SU-DHL-6 (cell line): ENCODE measurements around the gene ITPK1.

Source experiments
- H2AFZ ChIP-seq: fragments of 200-600 bp; sonication (generic); 2 replicates; pipeline ENCODE4 v1.6.1; 2014; ENCODE audit warnings: low read depth, mild to moderate bottlenecking, moderate library complexity, mixed read lengths, antibody characterized with exemption, low read length; ENCODE audit not compliant: severe bottlenecking
- H3F3A ChIP-seq: fragments of 200-600 bp; shearing (Covaris generic); 2 replicates; pipeline ENCODE4 v1.6.0; 2016; ENCODE audit warnings: antibody characterized with exemption, mild to moderate bottlenecking; ENCODE audit not compliant: insufficient read depth
- H3K27ac ChIP-seq: fragments of 200-600 bp; sonication (generic); 2 replicates; pipeline ENCODE4 v1.5.1; 2016; ENCODE audit warnings: low read depth, mild to moderate bottlenecking, low read length, moderate library complexity, mixed read lengths
- H3K27me3 ChIP-seq: fragments of 200-600 bp; sonication (generic), shearing (Covaris generic); 2 replicates; pipeline ENCODE4 v1.6.0; 2014; ENCODE audit warnings: mild to moderate bottlenecking, low read length
- H3K36me3 ChIP-seq: fragments of 200-600 bp; sonication (generic); 2 replicates; pipeline ENCODE4 v1.6.1; 2014; ENCODE audit warnings: mild to moderate bottlenecking, low read length, mixed read lengths
- H3K4me2 ChIP-seq: fragments of 300-600, 200-600 bp; shearing (Covaris generic), sonication (generic); 2 replicates; pipeline ENCODE4 v1.6.0; 2014; ENCODE audit warnings: low read length, low read depth, mild to moderate bottlenecking; ENCODE audit not compliant: poor library complexity, severe bottlenecking
- H3K4me3 ChIP-seq: fragments of 200-600 bp; sonication (generic); 2 replicates; pipeline ENCODE4 v1.5.1; 2014; ENCODE audit warnings: antibody characterized with exemption, low read length, mild to moderate bottlenecking, mixed read lengths; ENCODE audit not compliant: insufficient read depth, poor library complexity, severe bottlenecking
- H3K79me2 ChIP-seq: fragments of 200-600 bp; sonication (generic); 2 replicates; pipeline ENCODE4 v1.6.1; 2014; ENCODE audit warnings: mild to moderate bottlenecking, low read length, moderate library complexity; ENCODE audit not compliant: insufficient read depth
- H3K9ac ChIP-seq: fragments of 200-600 bp; sonication (generic); 2 replicates; pipeline ENCODE4 v1.7.0; 2014; ENCODE audit warnings: mild to moderate bottlenecking, low read length
- H3K9me2 ChIP-seq: fragments of 200-600 bp; sonication (generic); replicated peaks from 2 replicates; pipeline ENCODE4 v1.6.1; 2014; ENCODE audit warnings: low read length; ENCODE audit not compliant: insufficient read depth
- H3K9me3 ChIP-seq: fragments of 200-600 bp; sonication (generic); 2 replicates; pipeline ENCODE4 v1.6.1; 2014; ENCODE audit warnings: low read length, mixed read lengths; ENCODE audit not compliant: insufficient read depth
- H4K20me1 ChIP-seq: fragments of 200-600 bp; sonication (generic); 2 replicates; pipeline ENCODE4 v1.6.1; 2014; ENCODE audit warnings: low read depth, mild to moderate bottlenecking, antibody characterized with exemption, low read length, moderate library complexity, mixed read lengths
- EZH2phosphoT487 ChIP-seq: fragments of 200-600 bp; sonication (generic), shearing (Covaris generic); conservative IDR thresholded peaks from 2 replicates; pipeline ENCODE4 v1.6.1; 2018; ENCODE audit warnings: mild to moderate bottlenecking, antibody characterized with exemption, low read length, moderate library complexity, mixed read lengths
- TF ChIP-seq, protein P1 (sequence below): fragments of 200-600 bp; sonication (generic); IDR thresholded peaks from one replicate; pipeline ENCODE4 v1.5.1; 2017; ENCODE audit warnings: antibody characterized with exemption, mild to moderate bottlenecking, low read length, moderate library complexity; ENCODE audit not compliant: insufficient read depth, poor library complexity, severe bottlenecking

The ITPK1 gene

DNA sequence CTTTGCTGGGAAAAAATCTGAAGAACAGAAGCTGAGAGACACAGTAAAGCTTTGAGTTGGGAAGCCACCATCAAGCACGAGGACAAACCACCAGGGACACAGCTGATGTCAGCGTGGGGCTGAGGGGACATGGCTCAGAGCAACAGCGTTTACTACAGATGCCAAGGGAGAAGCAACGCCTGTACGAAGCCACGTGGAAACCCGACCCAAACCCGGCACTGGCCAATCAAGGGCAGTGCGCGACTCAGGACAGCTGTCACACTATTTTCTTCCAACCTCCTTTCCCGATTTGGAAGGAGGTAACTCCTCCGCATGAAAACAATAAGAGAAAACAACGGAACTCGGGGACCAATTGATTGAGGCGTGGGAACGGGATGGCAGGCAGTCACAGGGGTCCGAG is 213.0 kb downstream of the ITPK1 start:
- H3K27ac ChIP-seq: no peak overlapping the region
- H3K36me3 ChIP-seq: no peaks in the 10 kb centered on the region
- H3K4me2 ChIP-seq: no peak overlapping the region
- no peaks in the 10 kb centered on the region for H3K9me3 ChIP-seq
- H3K9me2 ChIP-seq: no peaks in the 10 kb centered on the region
- no peaks in the 10 kb centered on the region for H3K79me2 ChIP-seq
- H3K27me3 ChIP-seq: no peaks in the 10 kb centered on the region
- no peaks in the 10 kb centered on the region for H4K20me1 ChIP-seq
- no peaks in the 10 kb centered on the region for H3F3A ChIP-seq
- no peak overlapping the region for H3K9ac ChIP-seq
- H3K4me3 ChIP-seq: no peak overlapping the region
- TF ChIP-seq, protein P1, sequence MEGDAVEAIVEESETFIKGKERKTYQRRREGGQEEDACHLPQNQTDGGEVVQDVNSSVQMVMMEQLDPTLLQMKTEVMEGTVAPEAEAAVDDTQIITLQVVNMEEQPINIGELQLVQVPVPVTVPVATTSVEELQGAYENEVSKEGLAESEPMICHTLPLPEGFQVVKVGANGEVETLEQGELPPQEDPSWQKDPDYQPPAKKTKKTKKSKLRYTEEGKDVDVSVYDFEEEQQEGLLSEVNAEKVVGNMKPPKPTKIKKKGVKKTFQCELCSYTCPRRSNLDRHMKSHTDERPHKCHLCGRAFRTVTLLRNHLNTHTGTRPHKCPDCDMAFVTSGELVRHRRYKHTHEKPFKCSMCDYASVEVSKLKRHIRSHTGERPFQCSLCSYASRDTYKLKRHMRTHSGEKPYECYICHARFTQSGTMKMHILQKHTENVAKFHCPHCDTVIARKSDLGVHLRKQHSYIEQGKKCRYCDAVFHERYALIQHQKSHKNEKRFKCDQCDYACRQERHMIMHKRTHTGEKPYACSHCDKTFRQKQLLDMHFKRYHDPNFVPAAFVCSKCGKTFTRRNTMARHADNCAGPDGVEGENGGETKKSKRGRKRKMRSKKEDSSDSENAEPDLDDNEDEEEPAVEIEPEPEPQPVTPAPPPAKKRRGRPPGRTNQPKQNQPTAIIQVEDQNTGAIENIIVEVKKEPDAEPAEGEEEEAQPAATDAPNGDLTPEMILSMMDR: no peak
- no peak for TF ChIP-seq EZH2phosphoT487
- no peak overlapping the region for H2AFZ ChIP-seq

DNA sequence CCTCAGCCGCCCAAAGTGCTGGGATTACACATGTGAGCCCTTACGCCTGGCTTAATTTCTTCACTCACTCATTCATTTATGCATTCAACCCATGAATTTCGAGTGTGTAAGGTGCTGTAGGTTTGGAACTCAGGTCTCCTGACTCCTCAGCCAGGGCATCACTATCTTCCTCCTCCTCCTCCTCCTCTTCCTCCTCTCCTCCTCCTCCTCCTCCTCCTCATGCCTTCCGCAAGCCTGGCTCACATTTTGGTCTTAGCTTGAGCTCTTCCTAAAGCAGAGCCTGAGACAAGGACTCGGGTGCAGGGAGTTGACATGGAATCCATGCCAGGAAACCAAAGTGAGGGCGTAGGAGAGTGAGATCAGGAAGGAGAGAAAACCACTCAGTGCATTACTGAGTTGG is 213.5 kb downstream of the ITPK1 start:
- Histone ChIP-seq H3K36me3 (no peaks in the 10 kb centered on the region), H3K79me2 (no peaks in the 10 kb centered on the region), H3K27me3 (no peaks in the 10 kb centered on the region), H4K20me1 (no peaks in the 10 kb centered on the region), H3K9ac (no peak overlapping the region), H3K9me2 (no peaks in the 10 kb centered on the region), H3K4me3 (no peak overlapping the region), H3K4me2 (no peak overlapping the region), H3K27ac (no peak overlapping the region), H3K9me3 (no peaks in the 10 kb centered on the region), H2AFZ (no peak overlapping the region), H3F3A (no peaks in the 10 kb centered on the region)
- TF ChIP-seq, protein P1: no peak
- TF ChIP-seq EZH2phosphoT487: no peak

DNA sequence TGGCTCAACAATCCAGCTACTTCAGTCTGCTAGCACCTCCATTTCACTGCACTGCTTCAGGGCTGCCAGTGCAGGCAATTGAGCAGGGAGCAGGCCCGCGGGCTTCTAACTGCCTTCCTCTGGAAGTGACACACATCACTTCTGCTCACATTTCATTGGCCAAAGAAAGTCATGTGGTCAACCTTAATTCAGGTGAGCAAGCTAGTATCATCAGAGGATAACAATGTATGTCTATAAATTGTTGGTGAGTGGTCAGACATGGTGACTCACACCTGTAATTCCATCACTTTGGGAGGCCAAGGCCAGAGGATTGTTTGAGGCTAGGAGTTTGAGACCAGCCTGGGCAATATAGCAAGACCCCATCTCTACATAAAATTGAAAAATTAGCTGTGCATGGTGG is 215.1 kb downstream of the ITPK1 start:
- no peaks in the 10 kb centered on the region for H3K79me2 ChIP-seq
- no peaks in the 10 kb centered on the region for H4K20me1 ChIP-seq
- H3K9me3 ChIP-seq: no peaks in the 10 kb centered on the region
- no peak overlapping the region for H3K4me3 ChIP-seq
- H2AFZ ChIP-seq: no peak overlapping the region
- no peaks in the 10 kb centered on the region for H3F3A ChIP-seq
- TF ChIP-seq EZH2phosphoT487: no peak
- TF ChIP-seq, protein P1: no peak
- H3K27me3 ChIP-seq: no peaks in the 10 kb centered on the region
- no peak overlapping the region for H3K4me2 ChIP-seq
- H3K27ac ChIP-seq: no peak overlapping the region
- H3K36me3 ChIP-seq: no peaks in the 10 kb centered on the region
- H3K9ac ChIP-seq: no peak overlapping the region
- no peaks in the 10 kb centered on the region for H3K9me2 ChIP-seq

DNA sequence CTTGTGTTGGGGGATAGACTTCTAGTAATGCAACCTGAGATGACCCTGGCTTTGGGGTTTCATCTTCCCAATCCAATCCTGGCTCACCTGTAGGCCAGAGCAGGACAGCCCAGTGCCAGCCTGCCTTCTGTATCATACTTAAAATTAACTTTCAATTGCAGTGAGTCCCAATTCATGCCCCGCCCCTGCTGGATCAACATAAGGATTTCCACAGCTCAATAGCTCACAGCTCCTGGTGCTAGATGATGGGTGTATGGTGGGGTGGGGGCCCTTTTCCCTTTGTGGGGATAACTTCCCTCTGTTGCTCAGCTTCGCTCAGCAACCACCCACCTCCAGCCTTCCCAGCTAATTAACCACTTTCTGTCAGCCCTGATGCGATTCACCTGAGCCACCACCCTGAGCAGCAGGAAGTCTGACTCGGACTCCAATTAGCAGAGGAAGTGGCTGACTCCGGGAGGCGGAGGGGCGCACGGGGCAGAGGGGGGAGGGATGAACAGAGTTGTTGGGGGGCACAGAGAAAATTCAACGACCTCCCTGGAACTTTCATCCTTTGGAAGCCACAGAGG is 217.1 kb downstream of the ITPK1 start:
- no peak overlapping the region for H3K4me3 ChIP-seq
- no peaks in the 10 kb centered on the region for H4K20me1 ChIP-seq
- H3K9ac ChIP-seq: no peak overlapping the region
- H2AFZ ChIP-seq: no peak overlapping the region
- H3K9me3 ChIP-seq: no peaks in the 10 kb centered on the region
- no peak overlapping the region for H3K4me2 ChIP-seq
- H3K9me2 ChIP-seq: no peaks in the 10 kb centered on the region
- TF ChIP-seq, protein P1: no peak
- H3K27me3 ChIP-seq: no peaks in the 10 kb centered on the region
- H3F3A ChIP-seq: no peaks in the 10 kb centered on the region
- H3K36me3 ChIP-seq: no peaks in the 10 kb centered on the region
- H3K27ac ChIP-seq: no peak overlapping the region
- no peaks in the 10 kb centered on the region for H3K79me2 ChIP-seq
